Gastrocnemius medialis (tissue), 4 donors: ENCODE results near the gene ZNF366.
"Not testable (repeated sequence)": the region's sequence is repeated elsewhere in the genome, so short reads cannot be mapped to it uniquely, and the experiment has no call there.

Source experiments
- POLR2A ChIP-seq, 2 donors: fragments of 450-650 bp; IDR thresholded peaks; one replicate each; pipeline ENCODE4 v1.6.1; 2017; ENCODE audit warnings: antibody characterized with exemption in 2 of 2, mild to moderate bottlenecking in 2 of 2, moderate library complexity in 2 of 2
- TF ChIP-seq, protein P1 (sequence below), 5 experiments: fragments of 450-650 bp in 3 of 5; fragments of 200-600 bp in 2 of 5; sonication (generic) in 2 of 5; IDR thresholded peaks in 4 of 5; conservative IDR thresholded peaks in 1 of 5; 1 replicate in 4 of 5; 2 replicates in 1 of 5; pipeline ENCODE4 v1.5.1; 2016 to 2019; ENCODE audit warnings: antibody characterized with exemption in 5 of 5, mild to moderate bottlenecking in 3 of 5, moderate library complexity in 3 of 5

DNA sequence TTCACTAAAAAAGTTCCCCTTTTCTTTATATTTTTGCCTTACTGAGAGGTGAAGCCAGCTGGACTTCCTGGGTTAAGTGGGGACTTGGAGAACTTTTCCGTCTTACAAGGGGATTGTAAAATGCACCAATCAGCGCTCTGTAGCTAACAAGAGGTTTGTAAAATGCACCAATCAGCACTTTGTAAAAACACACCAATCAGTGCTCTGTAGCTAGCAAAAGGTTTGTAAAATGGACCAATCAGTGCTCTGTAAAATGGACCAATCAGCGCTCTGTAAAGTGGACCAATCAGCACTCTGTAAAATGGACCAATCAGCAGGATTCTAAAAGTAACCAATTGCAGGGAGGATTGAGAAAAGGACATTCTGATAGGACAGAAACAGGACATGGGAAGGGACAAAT, 102.4 kb downstream of the ZNF366 start:
- TF ChIP-seq, protein P1, sequence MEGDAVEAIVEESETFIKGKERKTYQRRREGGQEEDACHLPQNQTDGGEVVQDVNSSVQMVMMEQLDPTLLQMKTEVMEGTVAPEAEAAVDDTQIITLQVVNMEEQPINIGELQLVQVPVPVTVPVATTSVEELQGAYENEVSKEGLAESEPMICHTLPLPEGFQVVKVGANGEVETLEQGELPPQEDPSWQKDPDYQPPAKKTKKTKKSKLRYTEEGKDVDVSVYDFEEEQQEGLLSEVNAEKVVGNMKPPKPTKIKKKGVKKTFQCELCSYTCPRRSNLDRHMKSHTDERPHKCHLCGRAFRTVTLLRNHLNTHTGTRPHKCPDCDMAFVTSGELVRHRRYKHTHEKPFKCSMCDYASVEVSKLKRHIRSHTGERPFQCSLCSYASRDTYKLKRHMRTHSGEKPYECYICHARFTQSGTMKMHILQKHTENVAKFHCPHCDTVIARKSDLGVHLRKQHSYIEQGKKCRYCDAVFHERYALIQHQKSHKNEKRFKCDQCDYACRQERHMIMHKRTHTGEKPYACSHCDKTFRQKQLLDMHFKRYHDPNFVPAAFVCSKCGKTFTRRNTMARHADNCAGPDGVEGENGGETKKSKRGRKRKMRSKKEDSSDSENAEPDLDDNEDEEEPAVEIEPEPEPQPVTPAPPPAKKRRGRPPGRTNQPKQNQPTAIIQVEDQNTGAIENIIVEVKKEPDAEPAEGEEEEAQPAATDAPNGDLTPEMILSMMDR (IDR thresholded peaks at IDR 0.05 in 4 of 5, conservative IDR thresholded peaks at IDR 0.05 in 1 of 5) = not testable (repeated sequence)
- not testable (repeated sequence) for TF ChIP-seq POLR2A (IDR thresholded peaks at IDR 0.05)
